Measurements from ENCODE around the gene SNRNP48. TPM values are rescaled to one million over a fixed set of nuclear protein-coding genes. Genes with fewer than 3 reads are reported as not detected.

SNRNP48 gene
- polyA plus RNA-seq, 2 of the 4 experiments (the other 2 are of a cell fraction), result 13.7 to 13.9 TPM

GRCh38 chr6:7546383-7546782 lies 43.6 kb upstream of the SNRNP48 start:
- TF ChIP-seq CHD2 (IDR thresholded peaks at IDR 0.05; ENCODE audit: low read length, partially characterized antibody) (no peak), MYC (IDR thresholded peaks at IDR 0.05; ENCODE audit: borderline replicate concordance, low read length) (no peak), EHF (CRISPR knock-in tag; IDR thresholded peaks at IDR 0.05) (no peak), PBX3 (IDR thresholded peaks at IDR 0.05) (no peak), EHMT2 (IDR thresholded peaks at IDR 0.05; ENCODE audit: low read depth) (no peak), ZC3H11A (IDR thresholded peaks at IDR 0.05) (no peak), BCL3 (IDR thresholded peaks at IDR 0.05) (no peak), HOXB5 (CRISPR knock-in tag; IDR thresholded peaks at IDR 0.05) (no peak), RNF2 (IDR thresholded peaks at IDR 0.05; ENCODE audit: borderline replicate concordance, low read depth) (no peak), SMC3 (IDR thresholded peaks at IDR 0.05) (no peak), ESRRA (IDR thresholded peaks at IDR 0.05; ENCODE audit: borderline replicate concordance, low read length) (no peak), FOXS1 (CRISPR knock-in tag; IDR thresholded peaks at IDR 0.05) (no peak)
- ATAC-seq (no peak), FAIRE-seq (no peak), DNase-seq (ENCODE audit: low read depth in 1 of 2, low spot score in 1 of 2) (no peak)
- H3K4me1 ChIP-seq, result peaks cover 53% of the 10 kb centered on the region
- WGBS (ENCODE audit: missing lambda C conversion rate), result 89% methylated on average over 2 of the region's 2 CpGs
- ChIA-PET CTCF (interaction anchor here (1.8 kb wide), 1 partner anchor 270 kb away, joined by 4 read pairs; no protein-coding TSS in a partner anchor), POLR2A (no interaction called here)
- H3K9me3 ChIP-seq, result no peaks in the 10 kb centered on the region
- H3K27ac ChIP-seq, result no peak overlapping the region
- no peak overlapping the region for H3K4me2 ChIP-seq
- H3K4me3 ChIP-seq, result no peak overlapping the region

GRCh38 chr6:7546896-7547295 lies 43.1 kb upstream of the SNRNP48 start:
- FAIRE-seq, result no peak
- POLR2A ChIA-PET, result no interaction called here
- no peak for TF ChIP-seq HOXA7 (CRISPR knock-in tag; IDR thresholded peaks at IDR 0.05)
- TF ChIP-seq TP53 (CRISPR knock-in tag; IDR thresholded peaks at IDR 0.05), result no peak
- TF ChIP-seq PBX3 (IDR thresholded peaks at IDR 0.05), result no peak
- no peak for TF ChIP-seq E2F6 (IDR thresholded peaks at IDR 0.05; ENCODE audit: borderline replicate concordance, low read depth)
- TF ChIP-seq FOSL2 (IDR thresholded peaks at IDR 0.05), result no peak
- no peak for TF ChIP-seq FOSL2 (CRISPR knock-in tag; IDR thresholded peaks at IDR 0.05)
- TF ChIP-seq HES2 (IDR thresholded peaks at IDR 0.05), result no peak
- no peak for TF ChIP-seq ZFP36 (IDR thresholded peaks at IDR 0.05; ENCODE audit: borderline replicate concordance, partially characterized antibody)
- TF ChIP-seq MAX (IDR thresholded peaks at IDR 0.05), result no peak
- TF ChIP-seq FOSB (CRISPR knock-in tag; IDR thresholded peaks at IDR 0.05), result no peak
- TF ChIP-seq ATOH8 (CRISPR knock-in tag; IDR thresholded peaks at IDR 0.05; ENCODE audit: low read depth), result no peak
- no peak for TF ChIP-seq KDM5A (IDR thresholded peaks at IDR 0.05)
- TF ChIP-seq HEYL (CRISPR knock-in tag; IDR thresholded peaks at IDR 0.05), result no peak
- no peak for TF ChIP-seq SREBF2 (IDR thresholded peaks at IDR 0.05)
- no peak for TF ChIP-seq BCL3 (IDR thresholded peaks at IDR 0.05)
- CTCF ChIA-PET, result interaction anchor here (0.6 to 1.8 kb wide), 3 partner anchors 10 to 271 kb away, joined by 3 to 4 read pairs (median 4); no protein-coding TSS in a partner anchor
- H3K27ac ChIP-seq, result no peak overlapping the region
- H3K4me2 ChIP-seq, result no peak overlapping the region
- no peaks in the 10 kb centered on the region for H3K9me3 ChIP-seq
- peaks cover 53% of the 10 kb centered on the region for H3K4me1 ChIP-seq
- ATAC-seq, result no peak
- DNase-seq (ENCODE audit: low read depth in 1 of 2, low spot score in 1 of 2), result no peak
- no peak overlapping the region for H3K4me3 ChIP-seq
- 92% methylated on average over 3 of the region's 4 CpGs for WGBS (ENCODE audit: missing lambda C conversion rate)
